Endothelial cell of umbilical vein (primary cell): Measurements from ENCODE around the gene WEE2. TPM values are rescaled to one million over a fixed set of nuclear protein-coding genes. Genes with fewer than 3 reads are reported as not detected.

Experiments
- BruUV-seq: library from RNA; stranded (reverse); fragments of 400-500 nt; replicated peaks from 2 replicates; lab custom pipeline; 2021; lab: Mats Ljungman, UMichigan
- CTCF ChIA-PET: fragments of 300-600, 350-600 bp; sonication (Branson Sonifier 250); formaldehyde crosslinking; loops from one replicate; lab custom pipeline; 2021; ENCODE audit warnings: antibody characterized with exemption, inconsistent platforms; lab: Charles Lee
- POLR2A ChIA-PET: fragments of 300-600, 350-600 bp; sonication (Branson Sonifier 250); formaldehyde crosslinking; loops from one replicate; lab custom pipeline; 2021; ENCODE audit warnings: antibody characterized with exemption, inconsistent platforms; lab: Charles Lee
- DNase-seq: peaks from one replicate; pipeline ENCODE4 v3.0.0-alpha.2; 2011; ENCODE audit warnings: low read depth, low spot score
- FAIRE-seq: peaks from 2 replicates; lab custom pipeline; 2011; peaks lifted over from hg19 to GRCh38; lab: Jason Lieb, UNC
- H2AFZ ChIP-seq: 2 replicates; pipeline ENCODE4 v1.6.0; 2012; ENCODE audit warnings: low read depth, low read length, control low read depth, inconsistent platforms
- H3K27ac ChIP-seq: 2 replicates; pipeline ENCODE4 v1.5.1; 2011; ENCODE audit warnings: low read depth, mild to moderate bottlenecking, control low read depth, low read length, moderate library complexity; ENCODE audit not compliant: insufficient read depth
- H3K27me3 ChIP-seq, 2 experiments: 2 replicates each; pipeline versions ENCODE4 v1.6.0 to v1.6.1; 2011; ENCODE audit warnings: low read length in 2 of 2, mixed read lengths in 1 of 2; ENCODE audit not compliant: control insufficient read depth in 2 of 2, insufficient read depth in 2 of 2
- H3K36me3 ChIP-seq, 2 experiments: 2 replicates in 1 of 2; 3 replicates in 1 of 2; pipeline ENCODE4 v1.5.1; 2011; ENCODE audit warnings: low read length in 2 of 2, mild to moderate bottlenecking in 1 of 2, moderate library complexity in 1 of 2; ENCODE audit not compliant: control insufficient read depth in 2 of 2, insufficient read depth in 2 of 2; ENCODE audit errors: extremely low read depth in 1 of 2
- H3K4me1 ChIP-seq: 3 replicates; pipeline ENCODE4 v1.5.1; 2011; ENCODE audit warnings: mild to moderate bottlenecking, low read length; ENCODE audit not compliant: control insufficient read depth, insufficient read depth; ENCODE audit errors: extremely low read depth
- H3K4me2 ChIP-seq: 2 replicates; pipeline ENCODE4 v1.6.1; 2011; ENCODE audit warnings: low read length, control low read depth, mixed read lengths; ENCODE audit not compliant: insufficient read depth
- H3K4me3 ChIP-seq, 3 experiments: fragments of 200-600 bp in 1 of 3; sonication (generic), shearing (Covaris generic) in 1 of 3; replicated peaks in 1 of 3; 2 replicates each; pipeline ENCODE4 v1.5.1; 2011 to 2016; ENCODE audit warnings: control low read depth in 3 of 3, low read length in 3 of 3, mild to moderate bottlenecking in 2 of 3, inconsistent platforms in 1 of 3, low read depth in 1 of 3, moderate library complexity in 1 of 3; ENCODE audit not compliant: insufficient read depth in 1 of 3
- H3K79me2 ChIP-seq: 2 replicates; pipeline ENCODE4 v1.6.0; 2012; ENCODE audit warnings: low read length, inconsistent platforms; ENCODE audit not compliant: control insufficient read depth, insufficient read depth
- H3K9ac ChIP-seq: replicated peaks from 2 replicates; pipeline ENCODE3; 2011; ENCODE audit warnings: low read length, control low read depth; ENCODE audit not compliant: insufficient read depth; ENCODE audit errors: extremely low read depth
- H3K9me1 ChIP-seq: replicated peaks from 3 replicates; pipeline ENCODE4 v1.6.0; 2011; ENCODE audit warnings: mild to moderate bottlenecking, low read length; ENCODE audit not compliant: control insufficient read depth, insufficient read depth; ENCODE audit errors: extremely low read depth
- H3K9me3 ChIP-seq: replicated peaks from 2 replicates; pipeline ENCODE4 v1.5.1; 2012; ENCODE audit warnings: low read length, inconsistent platforms; ENCODE audit not compliant: control insufficient read depth, insufficient read depth
- H4K20me1 ChIP-seq: replicated peaks from 2 replicates; pipeline ENCODE3; 2011; ENCODE audit warnings: mild to moderate bottlenecking, low read length; ENCODE audit not compliant: control insufficient read depth, insufficient read depth; ENCODE audit errors: extremely low read depth
- EZH2 ChIP-seq: IDR thresholded peaks from 2 replicates; pipeline ENCODE4 v1.6.1; 2012; ENCODE audit warnings: borderline replicate concordance, low read depth, mild to moderate bottlenecking, moderate library complexity, low read length, inconsistent platforms; ENCODE audit not compliant: severe bottlenecking
- FOS ChIP-seq: IDR thresholded peaks from 2 replicates; pipeline ENCODE4 v1.6.1; 2011; ENCODE audit warnings: mild to moderate bottlenecking, low read length, moderate library complexity, borderline replicate concordance; ENCODE audit not compliant: insufficient read depth
- GATA2 ChIP-seq: IDR thresholded peaks from 2 replicates; pipeline ENCODE4 v1.7.0; 2011; ENCODE audit warnings: low read depth, mild to moderate bottlenecking, moderate library complexity, mixed read lengths, low read length; ENCODE audit not compliant: insufficient read length, insufficient read depth
- JUN ChIP-seq: IDR thresholded peaks from 2 replicates; pipeline ENCODE4 v1.6.1; 2011; ENCODE audit warnings: borderline replicate concordance, low read depth; ENCODE audit not compliant: insufficient read length, insufficient read depth
- MYC ChIP-seq: IDR thresholded peaks from one replicate; pipeline ENCODE4 v1.6.1; 2011; ENCODE audit warnings: mild to moderate bottlenecking, low read depth, low read length
- POLR2A ChIP-seq: IDR thresholded peaks from 2 replicates; pipeline ENCODE4 v1.6.1; 2012; ENCODE audit warnings: low read depth, mild to moderate bottlenecking, control low read depth, low read length
- POLR2AphosphoS5 ChIP-seq: IDR thresholded peaks from 2 replicates; pipeline ENCODE4 v1.6.1; 2012; ENCODE audit warnings: low read depth, mild to moderate bottlenecking, control low read depth, low read length, moderate library complexity; ENCODE audit not compliant: insufficient read depth
- dilution Hi-C: fragments of 300-500 bp; cut with MboI; formaldehyde crosslinking; loops from one replicate; pipeline ENCODE4 v1.15.0; 2019; ENCODE audit warnings: low sequenced_read_pairs; ENCODE audit not compliant: extremely low pct_ligation_motif_present
- intact Hi-C: fragments of 100-400 bp; cut with micrococcal nuclease; formaldehyde crosslinking; loops from one replicate; pipeline ENCODE4 v1.10.0; 2022
- polyA plus RNA-seq, 4 experiments: library from polyadenylated mRNA; depleted of rRNA in 3 of 4; stranded (reverse) in 3 of 4; unstranded in 1 of 4; fragments of >200 nt; gene quantifications; 2 replicates each; pipeline versions ENCODE4 v1.2.1 to v1.2.3, GENCODE V29; 2011 to 2012; ENCODE audit warnings: missing spikeins in 1 of 4
- total RNA-seq: library from RNA; stranded (reverse); gene quantifications from 2 replicates; pipeline ENCODE4 v1.2.3, GENCODE V29; 2021
- TF ChIP-seq, protein P1 (sequence below), 2 donors: IDR thresholded peaks; 1 replicate in 1 of 2; 2 replicates in 1 of 2; pipeline ENCODE4 v1.5.1; 2011; ENCODE audit warnings: low read length in 2 of 2, mild to moderate bottlenecking in 2 of 2, moderate library complexity in 2 of 2, control low read depth in 1 of 2, inconsistent platforms in 1 of 2, low read depth in 1 of 2; ENCODE audit not compliant: insufficient read depth in 1 of 2; ENCODE audit errors: extremely low read depth in 1 of 2
- TF ChIP-seq, protein P2 (sequence below): IDR thresholded peaks from 2 replicates; pipeline ENCODE4 v1.6.1; 2011; ENCODE audit not compliant: insufficient read depth, insufficient read length

WEE2 gene
- total and polyA plus RNA-seq, 2 donors (not counting 3 experiments of a cell fraction or from before 2014, with no cell fraction given), result not detected

DNA sequence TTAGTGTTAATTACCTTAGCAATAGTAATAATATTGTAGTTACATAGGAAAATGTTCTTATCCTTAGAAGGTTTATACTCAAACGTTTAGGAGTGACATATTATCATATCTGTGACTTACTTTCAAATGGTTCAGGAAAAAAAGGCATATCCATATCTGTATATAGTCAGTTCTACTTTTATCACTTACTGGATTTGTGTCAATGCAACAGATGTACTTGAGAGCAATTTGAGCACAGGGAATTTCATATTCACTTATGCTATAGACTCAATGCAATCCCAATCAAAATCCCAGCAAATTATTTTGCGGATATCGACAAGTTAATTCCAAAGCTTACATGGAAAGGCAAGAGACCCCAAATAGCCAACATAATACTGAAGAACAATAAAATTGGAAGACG is 16.2 kb upstream of the WEE2 start:
- POLR2A ChIA-PET, result no interaction called here
- Histone ChIP-seq H3K27me3 (no peaks in the 10 kb centered on the region), H2AFZ (no peak overlapping the region), H4K20me1 (peaks cover 2% of the 10 kb centered on the region), H3K79me2 (peaks cover 26% of the 10 kb centered on the region), H3K36me3 (no peaks in the 10 kb centered on the region), H3K4me1 (peaks cover 1% of the 10 kb centered on the region), H3K4me2 (no peak overlapping the region), H3K9ac (no peak overlapping the region), H3K4me3 (no peak overlapping the region), H3K27ac (no peak overlapping the region), H3K9me1 (no peaks in the 10 kb centered on the region), H3K9me3 (no peaks in the 10 kb centered on the region)
- dilution Hi-C loops, result no loop called here
- FAIRE-seq, result no peak
- BruUV-seq, result no TSS peak
- intact Hi-C loops, result no loop called here
- DNase-seq, result no peak
- CTCF ChIA-PET, result interaction anchor here (1.5 kb wide), 1 partner anchor 46 kb away, joined by 4 read pairs; the partner anchor contains the start of gene SSBP1
- TF ChIP-seq GATA2 (no peak), MYC (no peak), POLR2AphosphoS5 (no peak), POLR2A (no peak), JUN (no peak), EZH2 (no peak), FOS (no peak)
- TF ChIP-seq, protein P1, sequence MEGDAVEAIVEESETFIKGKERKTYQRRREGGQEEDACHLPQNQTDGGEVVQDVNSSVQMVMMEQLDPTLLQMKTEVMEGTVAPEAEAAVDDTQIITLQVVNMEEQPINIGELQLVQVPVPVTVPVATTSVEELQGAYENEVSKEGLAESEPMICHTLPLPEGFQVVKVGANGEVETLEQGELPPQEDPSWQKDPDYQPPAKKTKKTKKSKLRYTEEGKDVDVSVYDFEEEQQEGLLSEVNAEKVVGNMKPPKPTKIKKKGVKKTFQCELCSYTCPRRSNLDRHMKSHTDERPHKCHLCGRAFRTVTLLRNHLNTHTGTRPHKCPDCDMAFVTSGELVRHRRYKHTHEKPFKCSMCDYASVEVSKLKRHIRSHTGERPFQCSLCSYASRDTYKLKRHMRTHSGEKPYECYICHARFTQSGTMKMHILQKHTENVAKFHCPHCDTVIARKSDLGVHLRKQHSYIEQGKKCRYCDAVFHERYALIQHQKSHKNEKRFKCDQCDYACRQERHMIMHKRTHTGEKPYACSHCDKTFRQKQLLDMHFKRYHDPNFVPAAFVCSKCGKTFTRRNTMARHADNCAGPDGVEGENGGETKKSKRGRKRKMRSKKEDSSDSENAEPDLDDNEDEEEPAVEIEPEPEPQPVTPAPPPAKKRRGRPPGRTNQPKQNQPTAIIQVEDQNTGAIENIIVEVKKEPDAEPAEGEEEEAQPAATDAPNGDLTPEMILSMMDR (IDR thresholded peaks at IDR 0.05; ENCODE audit: extremely low read depth in 1 of 2, insufficient read depth in 1 of 2, low read depth in 1 of 2, low read length in 2 of 2), result no peak
- TF ChIP-seq, protein P2, sequence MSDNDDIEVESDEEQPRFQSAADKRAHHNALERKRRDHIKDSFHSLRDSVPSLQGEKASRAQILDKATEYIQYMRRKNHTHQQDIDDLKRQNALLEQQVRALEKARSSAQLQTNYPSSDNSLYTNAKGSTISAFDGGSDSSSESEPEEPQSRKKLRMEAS, result no peak
